Measurements from ENCODE around the gene BUB1.

DNA sequence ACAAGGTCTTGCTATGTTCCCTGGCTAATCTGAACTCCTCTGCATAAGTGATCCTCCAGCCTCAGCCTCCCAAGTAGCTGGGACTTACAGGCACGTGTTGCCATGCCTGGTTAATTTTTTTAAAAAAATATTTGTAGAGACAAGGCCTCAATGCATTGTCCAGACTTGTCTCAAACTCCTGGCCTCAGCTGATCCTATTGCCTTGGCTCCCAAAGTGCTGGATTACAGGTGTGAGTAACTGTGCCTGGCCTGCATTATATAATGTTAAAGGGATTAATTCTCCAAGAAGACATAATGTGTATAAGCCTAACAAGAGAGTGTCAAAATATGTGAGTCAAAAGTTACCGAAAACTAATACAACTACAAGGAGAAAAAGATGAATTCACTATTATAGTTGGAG is 32.2 kb downstream of the BUB1 start:
- TF ChIP-seq, protein P1, sequence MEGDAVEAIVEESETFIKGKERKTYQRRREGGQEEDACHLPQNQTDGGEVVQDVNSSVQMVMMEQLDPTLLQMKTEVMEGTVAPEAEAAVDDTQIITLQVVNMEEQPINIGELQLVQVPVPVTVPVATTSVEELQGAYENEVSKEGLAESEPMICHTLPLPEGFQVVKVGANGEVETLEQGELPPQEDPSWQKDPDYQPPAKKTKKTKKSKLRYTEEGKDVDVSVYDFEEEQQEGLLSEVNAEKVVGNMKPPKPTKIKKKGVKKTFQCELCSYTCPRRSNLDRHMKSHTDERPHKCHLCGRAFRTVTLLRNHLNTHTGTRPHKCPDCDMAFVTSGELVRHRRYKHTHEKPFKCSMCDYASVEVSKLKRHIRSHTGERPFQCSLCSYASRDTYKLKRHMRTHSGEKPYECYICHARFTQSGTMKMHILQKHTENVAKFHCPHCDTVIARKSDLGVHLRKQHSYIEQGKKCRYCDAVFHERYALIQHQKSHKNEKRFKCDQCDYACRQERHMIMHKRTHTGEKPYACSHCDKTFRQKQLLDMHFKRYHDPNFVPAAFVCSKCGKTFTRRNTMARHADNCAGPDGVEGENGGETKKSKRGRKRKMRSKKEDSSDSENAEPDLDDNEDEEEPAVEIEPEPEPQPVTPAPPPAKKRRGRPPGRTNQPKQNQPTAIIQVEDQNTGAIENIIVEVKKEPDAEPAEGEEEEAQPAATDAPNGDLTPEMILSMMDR (IDR thresholded peaks at IDR 0.05): no peak
- TF ChIP-seq POLR2A (IDR thresholded peaks at IDR 0.05): no peak
